Measurements from ENCODE around the gene KATNBL1.
A peak's percentile ranks its signal among the peaks of the same experiment; 100 is the strongest.

The KATNBL1 gene

DNA sequence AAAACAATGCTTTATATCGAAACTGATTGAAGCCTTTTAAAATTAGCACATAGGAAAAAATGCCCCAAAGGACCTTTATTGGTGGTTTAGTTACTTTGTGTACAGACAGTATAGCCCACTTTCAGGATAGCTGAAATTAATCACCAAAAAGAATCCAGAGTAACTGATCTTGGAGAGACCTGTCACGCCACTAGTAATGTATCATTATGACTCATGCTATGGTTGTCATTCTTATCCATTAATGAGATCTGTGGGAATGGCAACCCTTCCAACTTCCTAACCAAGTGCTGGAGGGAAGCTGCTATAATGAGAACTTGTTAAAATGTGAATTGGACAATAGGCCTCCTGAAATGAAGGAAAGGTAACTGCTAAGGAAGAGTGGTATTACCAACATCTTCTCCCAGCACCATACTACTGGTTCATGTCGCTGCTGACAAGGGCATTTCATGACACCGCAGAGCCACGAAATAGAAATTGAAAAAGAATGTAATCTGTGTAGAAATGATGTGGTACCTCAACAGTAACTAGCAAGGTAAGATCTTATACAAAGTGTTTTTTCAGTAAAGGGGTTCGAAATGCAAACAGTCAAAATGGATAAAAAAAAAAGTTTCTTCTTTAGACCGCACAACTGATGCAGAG is 7.8 kb upstream of the KATNBL1 start:
- ATAC-seq: peak; percentile 47
- TF ChIP-seq, protein P1, sequence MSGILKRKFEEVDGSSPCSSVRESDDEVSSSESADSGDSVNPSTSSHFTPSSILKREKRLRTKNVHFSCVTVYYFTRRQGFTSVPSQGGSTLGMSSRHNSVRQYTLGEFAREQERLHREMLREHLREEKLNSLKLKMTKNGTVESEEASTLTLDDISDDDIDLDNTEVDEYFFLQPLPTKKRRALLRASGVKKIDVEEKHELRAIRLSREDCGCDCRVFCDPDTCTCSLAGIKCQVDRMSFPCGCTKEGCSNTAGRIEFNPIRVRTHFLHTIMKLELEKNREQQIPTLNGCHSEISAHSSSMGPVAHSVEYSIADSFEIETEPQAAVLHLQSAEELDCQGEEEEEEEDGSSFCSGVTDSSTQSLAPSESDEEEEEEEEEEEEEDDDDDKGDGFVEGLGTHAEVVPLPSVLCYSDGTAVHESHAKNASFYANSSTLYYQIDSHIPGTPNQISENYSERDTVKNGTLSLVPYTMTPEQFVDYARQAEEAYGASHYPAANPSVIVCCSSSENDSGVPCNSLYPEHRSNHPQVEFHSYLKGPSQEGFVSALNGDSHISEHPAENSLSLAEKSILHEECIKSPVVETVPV (CRISPR knock-in tag; IDR thresholded peaks at IDR 0.05): no peak
- TF ChIP-seq ISL1 (CRISPR knock-in tag; IDR thresholded peaks at IDR 0.05) (peak; percentile 49), ZNF8 (CRISPR knock-in tag; IDR thresholded peaks at IDR 0.05) (no peak), RARB (CRISPR knock-in tag; IDR thresholded peaks at IDR 0.05) (no peak), GLIS3 (CRISPR knock-in tag; IDR thresholded peaks at IDR 0.05) (no peak), ZNF565 (CRISPR knock-in tag; conservative IDR thresholded peaks at IDR 0.05; ENCODE audit: low read depth) (no peak), BACH2 (CRISPR knock-in tag; IDR thresholded peaks at IDR 0.05; ENCODE audit: borderline replicate concordance) (no peak)

GRCh38 chr15:34216527-34217270 is 6.8 kb upstream of the KATNBL1 start:
- ATAC-seq: no peak
- TF ChIP-seq GLIS3 (CRISPR knock-in tag; IDR thresholded peaks at IDR 0.05) (no peak), ISL1 (CRISPR knock-in tag; IDR thresholded peaks at IDR 0.05) (no peak), CREB5 (CRISPR knock-in tag; IDR thresholded peaks at IDR 0.05; ENCODE audit: low read depth) (no peak), POU6F1 (CRISPR knock-in tag; IDR thresholded peaks at IDR 0.05; ENCODE audit: borderline replicate concordance, low read depth) (no peak), TCF4 (CRISPR knock-in tag; IDR thresholded peaks at IDR 0.05; ENCODE audit: borderline replicate concordance) (no peak), RARB (CRISPR knock-in tag; IDR thresholded peaks at IDR 0.05) (no peak), ZNF8 (CRISPR knock-in tag; IDR thresholded peaks at IDR 0.05) (no peak), ZFP3 (CRISPR knock-in tag; IDR thresholded peaks at IDR 0.05) (no peak), PPARA (CRISPR knock-in tag; IDR thresholded peaks at IDR 0.05; ENCODE audit: borderline replicate concordance) (no peak), ZC3H10 (CRISPR knock-in tag; IDR thresholded peaks at IDR 0.05) (no peak), ZNF565 (CRISPR knock-in tag; conservative IDR thresholded peaks at IDR 0.05; ENCODE audit: low read depth) (no peak), TSHZ2 (CRISPR knock-in tag; IDR thresholded peaks at IDR 0.05) (no peak), SNAI2 (CRISPR knock-in tag; IDR thresholded peaks at IDR 0.05) (no peak), BACH2 (CRISPR knock-in tag; IDR thresholded peaks at IDR 0.05; ENCODE audit: borderline replicate concordance) (no peak), CSDC2 (CRISPR knock-in tag; IDR thresholded peaks at IDR 0.05) (no peak)
- TF ChIP-seq, protein P1 (CRISPR knock-in tag; IDR thresholded peaks at IDR 0.05): no peak
- TF ChIP-seq, protein P2, sequence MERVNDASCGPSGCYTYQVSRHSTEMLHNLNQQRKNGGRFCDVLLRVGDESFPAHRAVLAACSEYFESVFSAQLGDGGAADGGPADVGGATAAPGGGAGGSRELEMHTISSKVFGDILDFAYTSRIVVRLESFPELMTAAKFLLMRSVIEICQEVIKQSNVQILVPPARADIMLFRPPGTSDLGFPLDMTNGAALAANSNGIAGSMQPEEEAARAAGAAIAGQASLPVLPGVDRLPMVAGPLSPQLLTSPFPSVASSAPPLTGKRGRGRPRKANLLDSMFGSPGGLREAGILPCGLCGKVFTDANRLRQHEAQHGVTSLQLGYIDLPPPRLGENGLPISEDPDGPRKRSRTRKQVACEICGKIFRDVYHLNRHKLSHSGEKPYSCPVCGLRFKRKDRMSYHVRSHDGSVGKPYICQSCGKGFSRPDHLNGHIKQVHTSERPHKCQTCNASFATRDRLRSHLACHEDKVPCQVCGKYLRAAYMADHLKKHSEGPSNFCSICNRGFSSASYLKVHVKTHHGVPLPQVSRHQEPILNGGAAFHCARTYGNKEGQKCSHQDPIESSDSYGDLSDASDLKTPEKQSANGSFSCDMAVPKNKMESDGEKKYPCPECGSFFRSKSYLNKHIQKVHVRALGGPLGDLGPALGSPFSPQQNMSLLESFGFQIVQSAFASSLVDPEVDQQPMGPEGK (CRISPR knock-in tag; IDR thresholded peaks at IDR 0.05; ENCODE audit: borderline replicate concordance): no peak
